GM12872 (cell line): Measurements from ENCODE around the gene NELFA.

Experiments
- TF ChIP-seq, protein P1 (sequence below): IDR thresholded peaks from 3 replicates; pipeline ENCODE4 v1.5.1; 2011; ENCODE audit warnings: low read depth, mild to moderate bottlenecking, low read length, moderate library complexity; ENCODE audit not compliant: insufficient read depth

The NELFA gene

DNA sequence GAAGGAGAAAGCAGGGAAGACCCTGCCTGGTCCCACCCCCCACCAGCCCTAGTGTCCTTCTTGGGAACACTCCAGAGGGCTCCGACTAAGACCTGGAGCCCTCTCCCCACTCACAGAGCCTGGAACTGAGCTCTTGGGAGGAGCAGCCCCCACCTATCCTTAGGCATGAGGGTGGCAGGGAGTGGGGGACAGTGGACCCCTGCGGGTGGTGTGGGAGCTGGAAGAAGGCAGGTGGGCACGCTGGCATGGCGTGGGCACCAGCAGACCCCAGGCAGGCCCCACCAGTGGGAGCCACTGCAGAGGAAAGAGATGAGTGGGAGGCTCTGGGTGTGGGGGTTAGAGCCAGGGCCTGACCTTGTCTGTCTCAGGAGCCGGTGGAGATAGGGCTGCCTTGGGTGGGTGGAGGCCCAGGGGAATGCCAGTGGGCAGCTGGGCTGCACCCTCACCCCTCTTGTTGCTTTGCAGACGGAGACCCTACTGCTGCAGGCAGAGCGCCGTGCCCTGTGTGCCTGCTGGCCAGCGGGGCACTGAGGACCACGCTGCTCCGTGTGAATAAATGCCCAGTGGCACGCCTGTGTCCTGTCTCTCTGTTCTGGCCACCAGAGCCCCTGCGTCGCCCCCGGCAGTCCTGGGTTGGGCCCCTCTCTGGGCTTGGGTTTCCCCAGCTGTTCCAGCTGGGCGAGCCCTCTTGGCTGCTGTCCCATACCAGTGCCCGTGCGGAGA lies 34.8 kb upstream of the NELFA start:
- TF ChIP-seq, protein P1, sequence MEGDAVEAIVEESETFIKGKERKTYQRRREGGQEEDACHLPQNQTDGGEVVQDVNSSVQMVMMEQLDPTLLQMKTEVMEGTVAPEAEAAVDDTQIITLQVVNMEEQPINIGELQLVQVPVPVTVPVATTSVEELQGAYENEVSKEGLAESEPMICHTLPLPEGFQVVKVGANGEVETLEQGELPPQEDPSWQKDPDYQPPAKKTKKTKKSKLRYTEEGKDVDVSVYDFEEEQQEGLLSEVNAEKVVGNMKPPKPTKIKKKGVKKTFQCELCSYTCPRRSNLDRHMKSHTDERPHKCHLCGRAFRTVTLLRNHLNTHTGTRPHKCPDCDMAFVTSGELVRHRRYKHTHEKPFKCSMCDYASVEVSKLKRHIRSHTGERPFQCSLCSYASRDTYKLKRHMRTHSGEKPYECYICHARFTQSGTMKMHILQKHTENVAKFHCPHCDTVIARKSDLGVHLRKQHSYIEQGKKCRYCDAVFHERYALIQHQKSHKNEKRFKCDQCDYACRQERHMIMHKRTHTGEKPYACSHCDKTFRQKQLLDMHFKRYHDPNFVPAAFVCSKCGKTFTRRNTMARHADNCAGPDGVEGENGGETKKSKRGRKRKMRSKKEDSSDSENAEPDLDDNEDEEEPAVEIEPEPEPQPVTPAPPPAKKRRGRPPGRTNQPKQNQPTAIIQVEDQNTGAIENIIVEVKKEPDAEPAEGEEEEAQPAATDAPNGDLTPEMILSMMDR = no peak

DNA sequence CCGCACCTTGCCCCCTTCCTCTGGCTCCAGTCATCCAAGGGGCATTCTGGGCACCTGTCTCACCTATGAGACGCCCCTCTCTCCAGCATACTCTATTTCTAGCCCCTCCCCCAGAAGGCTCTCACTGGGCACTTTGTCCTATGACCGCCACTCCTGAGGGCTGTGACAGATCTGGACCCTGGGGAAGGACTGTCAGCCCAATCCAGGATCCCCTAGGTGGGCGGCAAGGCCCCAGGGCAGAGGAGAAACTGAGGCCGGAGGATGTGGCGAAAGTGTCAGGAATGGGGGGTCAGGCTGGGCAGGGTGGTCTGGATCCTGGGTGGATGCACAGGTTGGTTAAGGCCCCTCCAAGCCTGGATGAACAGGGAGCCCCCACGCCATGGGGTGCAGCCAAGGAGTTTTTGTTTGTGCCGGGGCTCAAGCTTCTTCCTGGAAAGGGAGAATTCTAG lies 34.2 kb upstream of the NELFA start:
- TF ChIP-seq, protein P1 = no peak

DNA sequence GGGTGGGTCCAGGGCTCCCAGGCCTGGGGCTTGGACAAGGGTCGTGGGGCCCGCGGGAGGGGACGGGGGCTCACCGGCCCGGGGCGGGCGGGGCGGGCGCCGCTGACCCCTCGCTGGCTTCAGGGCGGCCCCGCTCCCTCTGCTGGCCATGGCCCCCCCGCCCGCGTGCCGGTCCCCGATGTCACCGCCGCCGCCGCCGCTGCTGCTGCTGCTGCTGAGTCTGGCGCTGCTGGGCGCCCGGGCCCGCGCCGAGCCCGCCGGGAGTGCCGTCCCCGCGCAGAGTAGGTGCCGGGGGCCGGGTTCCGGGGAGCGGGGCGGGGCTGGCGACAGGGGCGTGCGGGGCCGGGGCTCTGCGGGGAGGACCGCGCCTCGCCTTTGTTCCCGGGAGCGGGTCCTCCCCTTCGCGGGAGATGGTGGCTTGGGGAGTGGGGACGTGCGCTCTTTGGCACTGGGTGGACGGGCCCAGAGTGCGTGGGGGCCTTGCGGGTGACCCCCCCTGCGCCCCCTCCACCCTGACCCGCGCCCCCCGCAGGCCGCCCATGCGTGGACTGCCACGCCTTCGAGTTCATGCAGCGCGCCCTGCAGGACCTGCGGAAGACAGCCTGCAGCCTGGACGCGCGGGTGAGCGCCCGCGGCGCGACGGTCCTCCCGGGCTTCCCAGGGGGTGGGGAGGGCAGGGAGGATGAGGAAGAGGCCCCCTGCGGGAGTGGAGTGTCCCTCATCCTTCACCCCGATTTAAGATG lies 33.6 kb upstream of the NELFA start:
- TF ChIP-seq, protein P1 = no peak

DNA sequence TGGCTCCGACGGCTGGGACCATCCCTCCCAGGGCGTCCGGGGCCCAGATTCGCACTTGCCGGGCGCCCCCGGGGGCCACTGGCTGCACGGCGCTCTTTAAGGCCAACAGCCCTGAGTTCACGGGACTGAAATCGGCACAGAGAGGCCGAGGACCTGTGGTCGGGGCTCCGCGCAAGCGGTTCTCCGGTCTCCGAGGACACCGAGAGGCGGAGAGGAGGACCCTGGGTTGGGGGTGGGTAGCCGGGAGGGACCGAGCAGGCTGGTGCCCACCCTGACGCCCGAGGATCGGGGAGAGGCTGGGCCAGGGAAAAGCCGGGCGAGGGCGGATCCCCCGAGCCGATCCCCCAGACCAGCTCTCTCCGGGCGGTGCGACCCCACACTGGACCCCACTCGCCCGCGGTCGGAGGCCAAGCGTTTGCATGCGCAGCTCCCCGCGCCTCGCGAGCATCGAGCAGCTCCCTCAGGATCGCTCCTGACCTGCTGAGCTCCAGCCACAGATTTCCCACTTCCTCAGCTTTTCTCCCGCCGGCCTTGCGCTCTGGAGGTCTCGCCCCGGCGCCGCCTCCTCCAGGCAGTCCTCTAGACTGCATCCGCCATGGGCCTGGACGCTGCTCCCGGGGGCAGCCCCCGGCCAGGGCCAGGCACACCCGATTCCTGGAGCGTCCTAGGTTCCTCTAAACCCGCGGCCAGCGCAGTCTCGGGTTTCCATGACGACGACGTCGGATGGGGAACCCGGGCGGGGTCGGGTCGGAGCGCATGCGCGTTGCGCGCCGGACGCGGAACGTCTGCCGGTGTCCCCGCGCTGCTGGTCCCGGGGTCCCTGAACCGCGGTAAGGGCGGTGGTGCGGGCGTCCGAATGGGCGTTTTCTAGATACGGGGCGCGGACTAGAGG lies 32.7 kb upstream of the NELFA start:
- TF ChIP-seq, protein P1 = 0 out of 3 replicates have a peak, but pooled peaks have one; percentile 5

DNA sequence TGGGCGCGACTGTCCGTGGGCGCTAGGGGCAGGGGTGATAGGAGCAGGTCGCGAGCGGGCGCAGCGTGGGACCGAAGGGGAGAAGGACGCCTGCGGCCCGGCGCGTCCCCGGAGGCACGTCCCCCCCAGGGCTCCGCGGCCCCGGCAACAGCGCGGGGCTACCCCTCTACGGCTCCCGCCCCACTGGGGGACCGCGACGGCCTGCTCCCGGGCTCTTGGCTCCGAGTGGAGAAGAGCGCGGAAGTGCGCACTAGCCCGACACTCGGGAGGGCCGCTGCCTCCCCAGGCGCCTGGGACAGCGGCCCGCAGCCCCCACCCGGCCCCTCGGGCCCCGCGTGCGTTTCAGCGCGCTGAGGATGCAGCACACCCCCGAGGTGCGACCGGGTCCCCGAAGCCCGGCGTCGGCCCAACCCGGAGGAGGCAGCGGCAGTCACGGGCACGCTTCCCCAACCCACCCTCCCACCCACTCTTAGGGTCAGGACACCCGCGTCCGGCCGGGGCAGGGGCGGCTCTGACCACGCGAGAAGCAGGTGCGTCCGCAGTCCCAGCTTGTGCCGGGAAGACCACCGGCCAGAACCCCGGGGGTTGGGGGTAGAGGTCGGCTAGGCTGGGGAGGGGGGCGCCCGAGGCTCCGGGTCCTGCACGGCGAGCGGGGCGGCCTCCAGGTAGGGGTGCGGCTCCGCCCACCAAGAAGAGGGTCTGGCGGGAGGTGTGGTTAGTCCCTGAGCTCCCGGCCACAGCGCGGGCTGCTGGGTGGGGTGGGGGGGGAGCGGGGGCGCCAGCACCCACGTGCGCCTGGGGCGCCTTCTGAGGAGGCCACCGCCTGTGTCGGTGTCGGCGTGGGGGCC lies 31.8 kb upstream of the NELFA start:
- TF ChIP-seq, protein P1 = no peak

DNA sequence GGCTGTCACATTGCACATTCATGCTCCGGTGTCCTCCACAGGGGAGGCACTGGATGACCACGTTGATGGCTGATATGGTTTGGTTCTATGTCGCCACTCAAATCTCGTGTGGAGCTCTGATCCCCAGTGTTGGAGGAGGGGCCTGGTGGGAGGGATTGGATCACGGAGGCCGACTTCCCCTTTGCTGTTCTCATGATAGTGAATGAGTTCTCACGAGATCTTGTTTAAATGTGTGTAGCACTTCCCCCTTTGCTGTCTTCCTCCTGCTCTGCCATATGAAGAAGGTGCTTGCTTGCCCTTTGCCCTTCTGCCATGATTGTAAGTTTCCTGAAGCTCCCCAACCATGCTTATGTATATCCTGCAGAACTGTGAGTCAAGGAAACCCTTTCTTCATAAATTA lies 28.1 kb upstream of the NELFA start:
- TF ChIP-seq, protein P1 = no peak
